Caco-2 (cell line): Measurements from ENCODE around the gene PAQR7. TPM values are rescaled to one million over a fixed set of nuclear protein-coding genes. Genes with fewer than 3 reads are reported as not detected.

ENCODE experiments used
- BruUV-seq: library from RNA; stranded (reverse); fragments of 400-500 nt; replicated peaks from 2 replicates; lab custom pipeline; 2021; lab: Mats Ljungman, UMichigan
- CTCF ChIA-PET: fragments of 300-600 bp; sonication (Branson Sonifier 250); formaldehyde crosslinking; loops from one replicate; lab custom pipeline; 2022; ENCODE audit warnings: antibody characterized with exemption; lab: Charles Lee
- POLR2A ChIA-PET: fragments of 300-600 bp; sonication (Branson Sonifier 250); formaldehyde crosslinking; loops from one replicate; lab custom pipeline; 2022; ENCODE audit warnings: antibody characterized with exemption; lab: Charles Lee
- DNase-seq, 2 experiments: peaks; one replicate each; pipeline versions ENCODE4 v3.0.0 to v3.0.0-alpha.2; 2020 to 2022
- H3K27me3 ChIP-seq: replicated peaks from 2 replicates; pipeline ENCODE4 v1.6.0; 2011; ENCODE audit warnings: low read length; ENCODE audit not compliant: control insufficient read depth, insufficient read depth
- H3K36me3 ChIP-seq: 2 replicates; pipeline ENCODE4 v1.5.1; 2011; ENCODE audit warnings: low read length; ENCODE audit not compliant: control insufficient read depth, insufficient read depth
- H3K4me1 ChIP-seq: fragments of 250-450 bp; sonication (Bioruptor Pico); 2 replicates; pipeline ENCODE4 v1.5.1; 2020; ENCODE audit warnings: mild to moderate bottlenecking
- H3K4me3 ChIP-seq: 2 replicates; pipeline ENCODE4 v1.5.1; 2011; ENCODE audit warnings: low read depth, mild to moderate bottlenecking, control low read depth, low read length
- H3K9me3 ChIP-seq: fragments of 250-450 bp; sonication (Bioruptor Pico); 2 replicates; pipeline ENCODE4 v1.5.1; 2020; ENCODE audit warnings: mild to moderate bottlenecking, moderate library complexity
- H3K27ac Mint-ChIP-seq: one replicate; pipeline ENCODE4 v1.8.0; 2022; ENCODE audit warnings: mixed read lengths; ENCODE audit not compliant: unreplicated experiment
- H3K27me3 Mint-ChIP-seq: one replicate; pipeline ENCODE4 v1.8.0; 2022; ENCODE audit warnings: mixed read lengths; ENCODE audit not compliant: insufficient read depth, unreplicated experiment
- H3K36me3 Mint-ChIP-seq: one replicate; pipeline ENCODE4 v1.8.0; 2022; ENCODE audit warnings: mild to moderate bottlenecking, mixed read lengths; ENCODE audit not compliant: insufficient read depth, unreplicated experiment
- H3K4me1 Mint-ChIP-seq: one replicate; pipeline ENCODE4 v1.8.0; 2022; ENCODE audit warnings: low read depth, mixed read lengths; ENCODE audit not compliant: unreplicated experiment
- H3K4me3 Mint-ChIP-seq: one replicate; pipeline ENCODE4 v1.8.0; 2022; ENCODE audit warnings: mild to moderate bottlenecking, moderate library complexity, mixed read lengths; ENCODE audit not compliant: unreplicated experiment
- H3K9me3 Mint-ChIP-seq: one replicate; pipeline ENCODE4 v1.8.0; 2022; ENCODE audit warnings: mixed read lengths; ENCODE audit not compliant: unreplicated experiment
- intact Hi-C: fragments of 100-400 bp; cut with micrococcal nuclease; formaldehyde crosslinking; loops from one replicate; pipeline ENCODE4 v1.10.0; 2022; ENCODE audit not compliant: unreplicated experiment
- total RNA-seq: library from RNA; stranded (reverse); gene quantifications from 2 replicates; pipeline ENCODE4 v1.2.3, GENCODE V29; 2022
- TF ChIP-seq, protein P1 (sequence below), 2 experiments: fragments of 200-600 bp in 1 of 2; IDR thresholded peaks; 1 replicate in 1 of 2; 2 replicates in 1 of 2; pipeline versions ENCODE4 v1.5.1 to v1.8.0; 2011 to 2022; ENCODE audit warnings: antibody characterized with exemption in 1 of 2, control low read depth in 1 of 2, inconsistent platforms in 1 of 2, low read depth in 1 of 2, low read length in 1 of 2, mild to moderate bottlenecking in 1 of 2, moderate library complexity in 1 of 2; ENCODE audit not compliant: insufficient read depth in 1 of 2, severe bottlenecking in 1 of 2, unreplicated experiment in 1 of 2

The PAQR7 gene
- total RNA-seq, 1 experiment from 2014 or later, result 22.3 TPM

- TF ChIP-seq, protein P1, sequence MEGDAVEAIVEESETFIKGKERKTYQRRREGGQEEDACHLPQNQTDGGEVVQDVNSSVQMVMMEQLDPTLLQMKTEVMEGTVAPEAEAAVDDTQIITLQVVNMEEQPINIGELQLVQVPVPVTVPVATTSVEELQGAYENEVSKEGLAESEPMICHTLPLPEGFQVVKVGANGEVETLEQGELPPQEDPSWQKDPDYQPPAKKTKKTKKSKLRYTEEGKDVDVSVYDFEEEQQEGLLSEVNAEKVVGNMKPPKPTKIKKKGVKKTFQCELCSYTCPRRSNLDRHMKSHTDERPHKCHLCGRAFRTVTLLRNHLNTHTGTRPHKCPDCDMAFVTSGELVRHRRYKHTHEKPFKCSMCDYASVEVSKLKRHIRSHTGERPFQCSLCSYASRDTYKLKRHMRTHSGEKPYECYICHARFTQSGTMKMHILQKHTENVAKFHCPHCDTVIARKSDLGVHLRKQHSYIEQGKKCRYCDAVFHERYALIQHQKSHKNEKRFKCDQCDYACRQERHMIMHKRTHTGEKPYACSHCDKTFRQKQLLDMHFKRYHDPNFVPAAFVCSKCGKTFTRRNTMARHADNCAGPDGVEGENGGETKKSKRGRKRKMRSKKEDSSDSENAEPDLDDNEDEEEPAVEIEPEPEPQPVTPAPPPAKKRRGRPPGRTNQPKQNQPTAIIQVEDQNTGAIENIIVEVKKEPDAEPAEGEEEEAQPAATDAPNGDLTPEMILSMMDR (IDR thresholded peaks at IDR 0.05; ENCODE audit: insufficient read depth in 1 of 2, low read depth in 1 of 2, low read length in 1 of 2, severe bottlenecking in 1 of 2, unreplicated experiment in 1 of 2), result no peak
- Mint-ChIP-seq H3K27ac (no peak overlapping the region), H3K4me1 (peaks cover 5% of the 10 kb centered on the region), H3K9me3 (no peaks in the 10 kb centered on the region), H3K27me3 (no peaks in the 10 kb centered on the region), H3K36me3 (peaks cover 35% of the 10 kb centered on the region), H3K4me3 (no peak overlapping the region)
- POLR2A ChIA-PET, result no interaction called here
- H3K36me3 ChIP-seq, result peaks cover 2% of the 10 kb centered on the region; the same call in 1 of the 2 replicates
- no peaks in the 10 kb centered on the region for H3K9me3 ChIP-seq
- no peak overlapping the region for H3K4me3 ChIP-seq
- no TSS peak for BruUV-seq
- DNase-seq, result no peak
- CTCF ChIA-PET, result no interaction called here
- H3K27me3 ChIP-seq, result no peaks in the 10 kb centered on the region
- H3K4me1 ChIP-seq, result peaks cover 8% of the 10 kb centered on the region
- intact Hi-C loops, result no loop called here
These were observed 24.3 kb upstream of the PAQR7 start for GRCh38 chr1:25899792-25900191.

- no peak overlapping the region for H3K27ac Mint-ChIP-seq
- TF ChIP-seq, protein P1 (IDR thresholded peaks at IDR 0.05; ENCODE audit: insufficient read depth in 1 of 2, low read depth in 1 of 2, low read length in 1 of 2, severe bottlenecking in 1 of 2, unreplicated experiment in 1 of 2), result no peak
- Histone ChIP-seq H3K4me1 (peaks cover 13% of the 10 kb centered on the region), H3K4me3 (no peak overlapping the region), H3K9me3 (no peaks in the 10 kb centered on the region), H3K36me3 (peaks cover 2% of the 10 kb centered on the region), H3K27me3 (no peaks in the 10 kb centered on the region)
- DNase-seq, result no peak
- no peaks in the 10 kb centered on the region for H3K27me3 Mint-ChIP-seq
- H3K4me1 Mint-ChIP-seq, result no peaks in the 10 kb centered on the region
- intact Hi-C loops, result no loop called here
- peaks cover 28% of the 10 kb centered on the region for H3K36me3 Mint-ChIP-seq
- CTCF ChIA-PET, result interaction anchor here (5.4 kb wide), 1 partner anchor 100 kb away, joined by 69 read pairs; the partner anchor contains the start of gene PAFAH2
- BruUV-seq, result no TSS peak
- POLR2A ChIA-PET, result no interaction called here
- no peaks in the 10 kb centered on the region for H3K9me3 Mint-ChIP-seq
- H3K4me3 Mint-ChIP-seq, result no peak overlapping the region
These were observed 22.9 kb upstream of the PAQR7 start for GRCh38 chr1:25898223-25899015.

GRCh38 chr1:25897754-25898153 is 22.2 kb upstream of the PAQR7 start:
- no peaks in the 10 kb centered on the region for H3K27me3 Mint-ChIP-seq
- no peaks in the 10 kb centered on the region for H3K9me3 Mint-ChIP-seq
- intact Hi-C loops, result no loop called here
- TF ChIP-seq, protein P1 (IDR thresholded peaks at IDR 0.05; ENCODE audit: insufficient read depth in 1 of 2, low read depth in 1 of 2, low read length in 1 of 2, severe bottlenecking in 1 of 2, unreplicated experiment in 1 of 2), result no peak
- DNase-seq, result no peak
- BruUV-seq, result no TSS peak
- CTCF ChIA-PET, result interaction anchor here (5.4 kb wide), 1 partner anchor 101 kb away, joined by 69 read pairs; the partner anchor contains the start of gene PAFAH2
- H3K36me3 ChIP-seq, result peaks cover 4% of the 10 kb centered on the region
- H3K4me3 Mint-ChIP-seq, result no peak overlapping the region
- H3K27me3 ChIP-seq, result no peaks in the 10 kb centered on the region
- H3K36me3 Mint-ChIP-seq, result peaks cover 28% of the 10 kb centered on the region
- H3K27ac Mint-ChIP-seq, result no peak overlapping the region
- no peaks in the 10 kb centered on the region for H3K4me1 Mint-ChIP-seq
- H3K4me1 ChIP-seq, result peaks cover 20% of the 10 kb centered on the region
- POLR2A ChIA-PET, result no interaction called here
- no peak overlapping the region for H3K4me3 ChIP-seq
- H3K9me3 ChIP-seq, result no peaks in the 10 kb centered on the region
